Globus pallidus (tissue), 1 donor: ENCODE data around the gene NKPD1.

Experiments
- DNase-seq: peaks from one replicate; pipeline ENCODE4 v3.0.0-alpha.2; 2015; ENCODE audit warnings: low spot score

The NKPD1 gene

GRCh38 chr19:45175515-45176345 is 14.9 kb upstream of the NKPD1 start:
- DNase-seq: no peak

- DNase-seq: no peak
Observed at GRCh38 chr19:45173816-45174215, 13.0 kb upstream of the NKPD1 start.

- no peak for DNase-seq
Observed at GRCh38 chr19:45172611-45173208, 11.9 kb upstream of the NKPD1 start.

- no peak for DNase-seq
Observed at GRCh38 chr19:45172173-45172572, 11.4 kb upstream of the NKPD1 start.

GRCh38 chr19:45171211-45171623 is 10.4 kb upstream of the NKPD1 start:
- no peak for DNase-seq

GRCh38 chr19:45170146-45171106 is 9.6 kb upstream of the NKPD1 start:
- no peak for DNase-seq

- no peak for DNase-seq
Observed at GRCh38 chr19:45169602-45170001, 8.8 kb upstream of the NKPD1 start.

GRCh38 chr19:45168767-45169351 is 8.1 kb upstream of the NKPD1 start:
- DNase-seq: no peak

GRCh38 chr19:45166723-45167252 is 6.0 kb upstream of the NKPD1 start:
- DNase-seq: no peak

- DNase-seq: no peak
Observed at GRCh38 chr19:45164577-45165335, 4.0 kb upstream of the NKPD1 start.

- no peak for DNase-seq
Observed at GRCh38 chr19:45163751-45164460, 3.1 kb upstream of the NKPD1 start.

GRCh38 chr19:45163156-45163555 is 2.4 kb upstream of the NKPD1 start:
- DNase-seq: no peak

- no peak for DNase-seq
Observed at GRCh38 chr19:45162608-45163143, 1.9 kb upstream of the NKPD1 start.

GRCh38 chr19:45161738-45162607 is 1.2 kb upstream of the NKPD1 start:
- DNase-seq: no peak

- no peak for DNase-seq
Observed at GRCh38 chr19:45159971-45160324, 834 bp downstream of the NKPD1 start.

- DNase-seq: no peak
Observed at GRCh38 chr19:45159210-45159970, 1.4 kb downstream of the NKPD1 start.

GRCh38 chr19:45158503-45159209 is 2.1 kb downstream of the NKPD1 start:
- no peak for DNase-seq

GRCh38 chr19:45156751-45157150 is 4.0 kb downstream of the NKPD1 start:
- DNase-seq: no peak
